Pancreas (tissue), 10 donors: ENCODE measurements around the gene MILR1. TPM values are rescaled to one million over a fixed set of nuclear protein-coding genes. Genes with fewer than 3 reads are reported as not detected.

Experiments used
- ATAC-seq, 4 donors: fragments of 200-7000 bp; cut with Tn5 transposase; one replicate each; pipeline versions ENCODE4 v1.8.0 to v1.9.1; 2020; ENCODE audit warnings: mild to moderate bottlenecking in 4 of 4, moderate library complexity in 4 of 4
- DNase-seq, 6 donors: peaks; one replicate each; pipeline ENCODE4 v3.0.0-alpha.2; 2020
- FAIRE-seq: peaks from 2 replicates; lab custom pipeline; 2012; peaks lifted over from hg19 to GRCh38; lab: Jason Lieb, UNC
- H3K27ac ChIP-seq, 4 donors: fragments of 200-600 bp; sonication (generic); 1 replicate in 3 of 4; 2 replicates in 1 of 4; pipeline versions ENCODE4 v1.5.0 to v1.8.0; 2020
- H3K27me3 ChIP-seq, 4 donors: fragments of 200-600 bp; one replicate each; pipeline ENCODE4 v1.8.0; 2021
- H3K36me3 ChIP-seq, 3 donors: fragments of 200-600 bp; sonication (generic) in 1 of 3; one replicate each; pipeline versions ENCODE4 v1.5.0 to v1.8.0; 2020 to 2021
- H3K4me1 ChIP-seq, 3 donors: fragments of 200-600 bp; one replicate each; pipeline ENCODE4 v1.8.0; 2021
- H3K4me3 ChIP-seq, 4 donors: fragments of 200-600 bp; sonication (generic) in 2 of 4; one replicate each; pipeline versions ENCODE4 v1.5.0 to v1.8.0; 2020 to 2021
- H3K9me3 ChIP-seq, 4 donors: fragments of 200-600 bp; one replicate each; pipeline ENCODE4 v1.8.0; 2021
- CTCF ChIP-seq, 4 donors: fragments of 200-600 bp; sonication (generic) in 3 of 4; IDR thresholded peaks; one replicate each; pipeline versions ENCODE4 v1.5.0 to v1.8.0; 2021; ENCODE audit warnings: antibody characterized with exemption in 4 of 4
- WGBS, 2 donors: extraction: QIAGEN DNeasy Blood & Tissue Kit; methylation state at CpG; one replicate each; pipeline ENCODE4 v1.1.7; 2013; 5-methylcytosine and 5-hydroxymethylcytosine counted together
- intact Hi-C, 3 donors: fragments of 100-400 bp; cut with DNase I; formaldehyde crosslinking; loops; one replicate each; pipeline versions ENCODE4 v1.11.1 to v1.14.2; 2022
- microRNA-seq, 2 donors: library from miRNA; unstranded; fragments of <30 nt; microRNA quantifications; one replicate each; pipeline versions ENCODE4 to v1.1.0, GENCODE V29; 2019 to 2020
- polyA plus RNA-seq, 2 donors: library from polyadenylated mRNA; stranded (reverse); fragments of 200-250 nt; gene quantifications; one replicate each; pipeline ENCODE4 v1.2.3, GENCODE V29; 2013
- total RNA-seq, 6 donors: library from RNA; stranded (reverse); fragmentation: NEBNext Ultra II Directional in 4 of 6; extraction: Animal tissue kit (Norgen Biotek cat#: 25700) in 4 of 6; gene quantifications; one replicate each; pipeline versions ENCODE4 v1.2.1 to v1.2.4, GENCODE V29; 2021 to 2023
- donor health status: healthy with polysubstance abuse.
- donor health status: DM: no; HTN: no; CAD: no; lungs with moderate emphysema.
- donor health status: DM: no; HTN: no; CAD: no.
- donor health status: control.
- donor health status: control.
- donor health status: Bipolar disorder and iron deficiency.
- donor health status: DM: yes; HTN: yes; CAD: no.
- donor health status: DM: no; HTN: no; CAD: no.
- donor health status: DM: no; HTN: no; CAD: no.
- donor health status: DM: yes; HTN: yes; CAD: no.

Gene MILR1
- total and polyA plus RNA-seq, 8 donors = 0.51 to 6.3 (median 1.3) TPM

DNA sequence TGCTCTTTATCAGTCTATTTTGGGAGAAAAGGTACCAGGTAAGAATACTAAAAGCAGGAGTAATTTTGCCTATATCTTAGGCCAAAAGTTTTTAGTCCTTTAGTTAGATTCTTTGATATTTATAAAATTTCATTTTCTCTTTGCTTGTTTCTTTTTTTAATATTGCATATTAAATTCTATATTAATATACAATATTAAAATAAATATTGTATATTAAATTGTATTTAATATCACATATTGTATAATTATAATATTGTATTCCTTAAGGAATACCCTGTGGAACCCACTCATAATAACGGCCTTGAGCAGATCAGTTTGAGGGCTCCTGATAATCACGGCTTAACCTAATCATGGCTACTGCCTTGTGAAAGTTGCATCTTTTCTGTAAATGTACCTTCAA is 59.8 kb downstream of the MILR1 start:
- intact Hi-C loops = no loop called here
- Histone ChIP-seq H3K4me1 (peaks cover 12 to 18% (median 18%) of the 10 kb centered on the region in 3 donors), H3K36me3 (peaks cover 2 to 31% (median 9%) of the 10 kb centered on the region in 3 donors), H3K27me3 (no peaks in the 10 kb centered on the region), H3K4me3 (peak overlapping the region in 1 of 4 donors; percentile 86), H3K9me3 (no peaks in the 10 kb centered on the region), H3K27ac (no peak overlapping the region)
- DNase-seq (no peak), ATAC-seq (no peak), FAIRE-seq (no peak)
- WGBS, 2 donors = 64 to 71% methylated on average over 2 of the region's 2 CpGs
- TF ChIP-seq CTCF (IDR thresholded peaks at IDR 0.05) = no peak

DNA sequence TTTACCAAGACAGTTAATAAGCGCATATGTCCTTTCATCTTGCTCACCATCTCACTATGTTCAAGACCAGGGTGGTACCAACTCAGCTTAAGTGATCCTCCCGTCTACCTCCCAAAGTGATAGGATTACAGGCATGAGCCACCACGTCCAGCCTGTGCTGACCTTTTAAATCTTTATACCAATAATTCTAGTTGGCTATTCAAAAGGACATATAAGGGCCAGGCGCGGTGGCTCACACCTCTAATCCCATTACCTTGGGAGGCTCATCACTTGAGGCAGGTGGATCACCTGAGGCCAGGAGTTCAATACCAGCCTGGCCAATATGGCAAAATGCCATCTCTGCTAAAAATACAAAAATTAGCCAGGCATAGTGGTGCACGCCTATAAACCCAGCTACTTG is 60.3 kb downstream of the MILR1 start:
- Histone ChIP-seq H3K27ac (no peak overlapping the region), H3K9me3 (no peaks in the 10 kb centered on the region), H3K36me3 (peaks cover 2 to 30% (median 5%) of the 10 kb centered on the region in 3 donors), H3K4me1 (peaks cover 7 to 13% (median 13%) of the 10 kb centered on the region in 3 donors), H3K27me3 (no peaks in the 10 kb centered on the region), H3K4me3 (no peak overlapping the region)
- ATAC-seq (no peak), FAIRE-seq (no peak), DNase-seq (no peak)
- 89 to 92% methylated on average over 6 of the region's 6 CpGs for WGBS, 2 donors
- intact Hi-C loops = no loop called here
- TF ChIP-seq CTCF (IDR thresholded peaks at IDR 0.05) = no peak

GRCh38 chr17:64515419-64515818 is 66.5 kb downstream of the MILR1 start:
- no peak for FAIRE-seq
- ATAC-seq = no peak
- intact Hi-C loops = no loop called here
- Histone ChIP-seq H3K9me3 (no peaks in the 10 kb centered on the region), H3K27ac (no peak overlapping the region), H3K27me3 (no peaks in the 10 kb centered on the region), H3K4me1 (no peaks in the 10 kb centered on the region), H3K4me3 (no peak overlapping the region), H3K36me3 (peaks cover 0 to 73% (median 2%) of the 10 kb centered on the region in 3 donors)
- no peak for DNase-seq
- WGBS, 2 donors = 86 to 88% methylated on average over 2 of the region's 2 CpGs
- no peak for TF ChIP-seq CTCF (IDR thresholded peaks at IDR 0.05)

- WGBS, 2 donors = 85 to 93% methylated on average over 1 of the region's 1 CpG
- ATAC-seq = no peak
- intact Hi-C loops = no loop called here
- no peak for FAIRE-seq
- Histone ChIP-seq H3K36me3 (peaks cover 0 to 70% (median 2%) of the 10 kb centered on the region in 3 donors), H3K27ac (no peak overlapping the region), H3K27me3 (no peaks in the 10 kb centered on the region), H3K9me3 (no peaks in the 10 kb centered on the region), H3K4me1 (no peaks in the 10 kb centered on the region), H3K4me3 (no peak overlapping the region)
- no peak for DNase-seq
- TF ChIP-seq CTCF (IDR thresholded peaks at IDR 0.05) = no peak
Measured at GRCh38 chr17:64515829-64516228, 66.9 kb downstream of the MILR1 start.

Small RNA genes lying within 50 kb of the gene (microRNA-seq; reads per million reads assigned to microRNA genes)
- gene MIR1273E (0 reads per million in 2 donors), gene MIR3064 (1.5 to 9.1 reads per million in 2 donors), gene MIR5047 (0 reads per million in 2 donors)

Other genes starting within 250 kb of the MILR1 start
- gene TEX2, start 185.9 kb upstream of the MILR1 start, total RNA-seq = 10 to 100 TPM; 19.5 to 30.3 (median 26.5) TPM
- 1 to 10 TPM; 8.9 TPM for gene TEX2, start 185.9 kb upstream of the MILR1 start, polyA plus RNA-seq
- gene PECAM1, start 58.3 kb upstream of the MILR1 start, total RNA-seq = 10 to 100 TPM; 14.5 to 54.8 (median 28.7) TPM
- 10 to 100 TPM in 1 of 2 donors, 1 to 10 TPM in 1; 8.0 to 15.1 TPM for gene PECAM1, start 58.3 kb upstream of the MILR1 start, polyA plus RNA-seq
- gene POLG2, start 47.9 kb downstream of the MILR1 start, total RNA-seq = 10 to 100 TPM in 1 of 6 donors, 1 to 10 TPM in 5; 4.8 to 12.9 (median 6.9) TPM
- 10 to 100 TPM in 1 of 2 donors, 1 to 10 TPM in 1; 9.6 to 12.1 TPM for gene POLG2, start 47.9 kb downstream of the MILR1 start, polyA plus RNA-seq
- gene DDX5, start 57.2 kb downstream of the MILR1 start, total RNA-seq = 100 to 1,000 TPM; 145 to 398 (median 199) TPM
- 100 to 1,000 TPM; 249 to 372 TPM for gene DDX5, start 57.2 kb downstream of the MILR1 start, polyA plus RNA-seq
- gene CEP95, start 57.9 kb downstream of the MILR1 start, total RNA-seq = 10 to 100 TPM; 10.0 to 25.9 (median 18.2) TPM
- 10 to 100 TPM; 34.8 to 80.8 TPM for gene CEP95, start 57.9 kb downstream of the MILR1 start, polyA plus RNA-seq
- 10 to 100 TPM in 2 of 6 donors, 1 to 10 TPM in 4; 6.6 to 17.1 (median 8.5) TPM for gene SMURF2, start 213.2 kb downstream of the MILR1 start, total RNA-seq
- gene SMURF2, start 213.2 kb downstream of the MILR1 start, polyA plus RNA-seq = 1 to 10 TPM; 3.0 to 6.0 TPM